Stimulated activated effector memory CD8-positive, alpha-beta T cell treated with anti-CD3 and anti-CD28 coated beads, Interleukin-12 subunit alpha, Interleukin-12 subunit beta, amount 100 ng/mL, for 72 hours (primary cell): ENCODE data around the gene DGKD.

Experiments used
- ATAC-seq: fragments of 150-1000 bp; cut with Tn5 transposase; 2 replicates; pipeline ENCODE4 v1.10.0; 2021
- DNase-seq, 2 donors: peaks; one replicate each; pipeline ENCODE4 v3.0.0; 2021 to 2022; ENCODE audit warnings: low spot score in 2 of 2
- H3K27ac Mint-ChIP-seq: one replicate; pipeline ENCODE4 v1.8.0; 2022; ENCODE audit warnings: mild to moderate bottlenecking, mixed read lengths
- H3K36me3 Mint-ChIP-seq: one replicate; pipeline ENCODE4 v1.8.0; 2022; ENCODE audit warnings: mild to moderate bottlenecking, mixed read lengths
- H3K4me1 Mint-ChIP-seq: one replicate; pipeline ENCODE4 v1.8.0; 2022; ENCODE audit warnings: mixed read lengths
- H3K4me3 Mint-ChIP-seq: one replicate; pipeline ENCODE4 v1.8.0; 2022; ENCODE audit warnings: mild to moderate bottlenecking, mixed read lengths
- H3K9me3 Mint-ChIP-seq: one replicate; pipeline ENCODE4 v1.8.0; 2022; ENCODE audit warnings: mixed read lengths

DGKD gene

DNA sequence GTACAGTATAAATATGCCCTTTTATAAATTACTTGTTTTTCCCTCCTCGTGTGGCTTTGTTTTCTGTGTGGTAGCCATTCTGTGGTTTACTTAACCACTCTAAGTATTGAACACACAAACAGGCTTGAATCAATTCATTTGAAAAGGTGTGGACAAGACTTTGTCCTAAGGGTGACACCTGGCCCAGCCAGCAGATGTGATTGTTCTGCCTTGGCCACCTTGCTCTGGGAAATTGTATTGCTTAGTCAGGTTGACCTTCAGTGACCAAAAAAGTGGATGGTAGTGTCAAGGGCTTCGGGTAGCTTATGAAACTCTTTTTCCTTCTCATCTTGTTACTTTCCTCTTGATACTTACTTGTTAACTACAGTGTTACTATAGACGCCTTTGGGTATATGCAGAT is 61.9 kb downstream of the DGKD start:
- peaks cover 74% of the 10 kb centered on the region for H3K4me1 Mint-ChIP-seq
- ATAC-seq (no peak), DNase-seq (no peak)
- H3K27ac Mint-ChIP-seq, result peak overlapping the region; percentile 78
- peaks cover 17% of the 10 kb centered on the region for H3K36me3 Mint-ChIP-seq
- peaks cover 2% of the 10 kb centered on the region for H3K9me3 Mint-ChIP-seq
- no peak overlapping the region for H3K4me3 Mint-ChIP-seq

DNA sequence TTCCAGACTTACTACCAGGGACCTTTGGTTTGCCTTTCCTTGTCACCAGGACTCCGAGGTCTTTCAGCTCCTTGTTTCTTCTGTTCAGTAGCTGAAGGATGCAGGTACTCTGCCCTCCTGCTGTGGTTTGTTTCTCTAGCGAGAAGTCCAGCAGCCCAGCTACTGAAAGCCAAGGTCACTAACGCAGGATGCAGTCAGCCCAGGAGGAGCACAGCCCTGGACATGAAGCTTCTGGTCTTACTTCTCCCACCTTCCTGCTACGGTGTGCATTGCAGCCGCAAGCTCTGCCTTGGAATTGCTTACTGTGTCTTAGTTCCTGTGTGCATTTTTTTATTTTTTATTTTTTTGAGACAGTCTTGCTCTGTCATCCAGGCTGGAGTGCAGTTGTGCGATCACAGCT is 62.4 kb downstream of the DGKD start:
- no peak for ATAC-seq
- Mint-ChIP-seq H3K36me3 (peaks cover 17% of the 10 kb centered on the region), H3K9me3 (peaks cover 2% of the 10 kb centered on the region), H3K4me1 (peaks cover 79% of the 10 kb centered on the region), H3K27ac (peak overlapping the region; percentile 78), H3K4me3 (no peak overlapping the region)
- no peak for DNase-seq

DNA sequence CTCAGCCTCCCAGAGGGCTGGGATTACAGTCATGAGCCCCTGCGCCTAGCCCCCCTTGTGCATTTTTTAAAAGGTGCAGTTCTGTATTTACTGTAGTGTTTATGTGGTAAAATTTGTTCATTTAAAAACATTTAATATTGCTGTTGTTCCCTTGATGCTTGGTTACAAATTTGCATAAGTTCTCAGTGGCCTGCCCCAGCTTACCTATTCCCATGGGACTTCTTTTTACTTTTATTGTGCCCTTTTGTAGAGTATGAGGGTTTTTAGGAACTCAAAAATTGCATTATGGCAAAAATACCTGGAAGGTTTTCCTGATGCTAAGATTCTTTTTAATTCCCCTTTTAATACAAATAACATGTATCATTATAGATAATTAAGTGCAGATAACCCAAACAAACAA is 63.0 kb downstream of the DGKD start:
- no peak overlapping the region for H3K27ac Mint-ChIP-seq
- peaks cover 2% of the 10 kb centered on the region for H3K9me3 Mint-ChIP-seq
- DNase-seq, result no peak
- H3K4me1 Mint-ChIP-seq, result peaks cover 84% of the 10 kb centered on the region
- H3K4me3 Mint-ChIP-seq, result no peak overlapping the region
- no peak for ATAC-seq
- H3K36me3 Mint-ChIP-seq, result peaks cover 17% of the 10 kb centered on the region

DNA sequence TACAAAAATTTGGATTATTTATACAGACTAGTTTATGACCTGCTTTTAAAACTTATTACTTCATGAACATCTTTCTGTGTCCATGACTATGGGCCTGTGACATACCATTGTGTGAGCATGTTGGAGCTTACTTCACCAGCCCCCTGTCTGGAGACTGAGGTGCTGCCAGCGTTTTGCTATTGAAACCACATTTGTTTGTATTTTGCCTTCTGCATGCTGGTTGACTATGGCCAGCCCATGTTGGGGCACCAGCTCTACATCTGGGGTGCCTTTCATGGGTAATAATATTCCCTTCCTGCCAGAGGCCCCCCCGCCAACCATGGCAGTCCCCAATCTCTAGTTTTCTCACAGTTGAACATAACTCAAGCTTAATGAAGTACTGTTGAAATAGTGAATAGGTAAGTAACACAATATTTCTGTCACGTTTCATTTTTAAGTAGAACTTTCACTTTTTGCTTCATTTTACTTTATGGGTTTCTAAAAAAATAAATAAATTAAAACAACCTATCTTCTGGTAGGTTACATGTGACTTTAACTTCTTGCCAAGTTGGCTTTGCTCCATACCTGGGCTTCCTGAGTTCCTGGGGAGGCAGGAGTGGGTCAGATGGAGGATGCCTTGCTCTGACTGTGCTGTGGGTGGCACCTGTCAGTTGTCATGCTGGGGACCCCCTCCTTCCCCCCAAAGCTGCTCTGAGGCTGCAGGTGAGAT is 63.9 kb downstream of the DGKD start:
- Mint-ChIP-seq H3K27ac (peak overlapping the region; percentile 91), H3K4me3 (peak overlapping the region; percentile 83), H3K36me3 (peaks cover 17% of the 10 kb centered on the region), H3K4me1 (peaks cover 88% of the 10 kb centered on the region), H3K9me3 (no peaks in the 10 kb centered on the region)
- ATAC-seq (no peak), DNase-seq (no peak)

DNA sequence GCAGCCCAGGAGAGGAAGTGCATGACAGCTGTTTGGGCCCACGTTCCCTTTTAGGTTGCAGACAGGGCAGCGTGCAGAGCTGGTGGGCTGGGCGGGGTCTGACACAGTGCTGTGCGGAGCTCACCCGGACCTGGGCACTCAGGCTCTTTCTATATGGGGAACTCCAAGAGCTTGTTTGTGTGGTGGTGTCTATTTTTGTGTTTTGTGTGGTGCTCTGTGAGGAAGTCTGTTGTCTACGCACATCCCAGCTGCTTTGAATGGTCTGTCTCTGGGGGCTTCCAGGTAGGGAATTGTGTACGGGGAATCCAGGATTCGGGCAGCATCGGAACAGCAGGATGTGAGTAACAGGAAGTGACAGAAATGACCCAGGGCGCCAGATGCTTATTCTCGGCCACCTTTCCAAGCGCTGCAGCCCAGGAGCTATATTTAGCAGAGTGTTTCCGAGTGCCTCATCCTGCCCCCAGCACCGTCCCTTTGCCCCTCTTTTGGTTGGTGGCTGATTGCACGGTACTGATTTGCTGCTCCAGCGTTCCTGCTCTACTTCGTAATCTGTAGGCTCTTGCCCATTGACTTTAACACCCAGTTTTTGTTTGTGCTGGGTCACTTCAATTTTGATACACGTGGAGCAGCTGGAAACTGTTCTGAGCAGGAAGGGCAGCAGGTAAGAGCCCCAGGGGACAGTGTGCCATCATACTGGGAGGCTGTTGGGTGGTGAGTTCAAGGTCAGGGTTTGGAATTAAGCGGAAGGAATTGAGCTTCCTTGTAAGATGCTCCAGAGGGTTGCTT is 64.7 kb downstream of the DGKD start:
- no peaks in the 10 kb centered on the region for H3K9me3 Mint-ChIP-seq
- H3K4me3 Mint-ChIP-seq, result peak overlapping the region; percentile 83
- H3K4me1 Mint-ChIP-seq, result peaks cover 88% of the 10 kb centered on the region
- ATAC-seq (peak; percentile 72), DNase-seq (peak in 1 of 2 donors; percentile 69)
- H3K36me3 Mint-ChIP-seq, result peaks cover 17% of the 10 kb centered on the region
- peak overlapping the region; percentile 91 for H3K27ac Mint-ChIP-seq

DNA sequence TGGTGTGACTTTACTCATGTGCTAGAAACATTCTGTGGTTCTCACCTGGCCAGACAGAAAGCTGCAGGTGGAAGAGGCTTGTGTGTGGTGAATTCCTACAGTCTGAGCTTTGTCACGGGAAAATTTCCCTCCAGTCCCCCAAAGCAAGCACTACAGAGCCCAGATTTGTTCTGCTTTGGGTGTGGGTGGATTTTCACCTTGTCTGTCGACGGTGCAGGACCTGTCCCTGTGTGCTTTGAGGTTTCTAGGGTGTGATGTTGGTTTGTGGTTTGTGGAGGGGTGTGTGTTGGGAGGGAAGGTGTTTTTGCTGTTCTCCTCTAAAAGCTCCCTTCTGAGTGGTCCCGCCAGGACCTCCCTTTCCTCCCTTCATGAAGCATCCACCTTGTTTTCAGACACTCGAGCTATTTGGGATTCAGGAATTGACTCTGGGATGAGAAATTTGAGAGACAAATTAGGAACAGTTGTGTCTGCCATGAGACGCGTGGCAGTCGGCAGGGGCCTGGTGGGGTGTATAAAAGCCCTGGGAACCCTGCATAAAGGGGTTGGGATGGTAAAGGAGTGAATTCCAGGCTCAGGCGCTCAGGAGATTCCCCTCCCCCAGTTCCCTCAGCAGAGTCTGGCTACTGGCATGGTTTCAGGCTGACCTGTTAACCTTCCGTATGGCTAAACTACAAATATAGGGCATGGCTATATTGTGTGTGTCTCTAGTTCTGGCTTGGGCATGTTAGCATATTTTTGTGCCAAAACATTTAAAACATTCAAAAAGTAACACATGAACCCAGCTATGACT is 65.5 kb downstream of the DGKD start:
- Mint-ChIP-seq H3K36me3 (peaks cover 11% of the 10 kb centered on the region), H3K9me3 (no peaks in the 10 kb centered on the region), H3K4me1 (peaks cover 85% of the 10 kb centered on the region), H3K27ac (peak overlapping the region; percentile 91), H3K4me3 (peak overlapping the region; percentile 83)
- DNase-seq (no peak), ATAC-seq (peak; percentile 8)

DNA sequence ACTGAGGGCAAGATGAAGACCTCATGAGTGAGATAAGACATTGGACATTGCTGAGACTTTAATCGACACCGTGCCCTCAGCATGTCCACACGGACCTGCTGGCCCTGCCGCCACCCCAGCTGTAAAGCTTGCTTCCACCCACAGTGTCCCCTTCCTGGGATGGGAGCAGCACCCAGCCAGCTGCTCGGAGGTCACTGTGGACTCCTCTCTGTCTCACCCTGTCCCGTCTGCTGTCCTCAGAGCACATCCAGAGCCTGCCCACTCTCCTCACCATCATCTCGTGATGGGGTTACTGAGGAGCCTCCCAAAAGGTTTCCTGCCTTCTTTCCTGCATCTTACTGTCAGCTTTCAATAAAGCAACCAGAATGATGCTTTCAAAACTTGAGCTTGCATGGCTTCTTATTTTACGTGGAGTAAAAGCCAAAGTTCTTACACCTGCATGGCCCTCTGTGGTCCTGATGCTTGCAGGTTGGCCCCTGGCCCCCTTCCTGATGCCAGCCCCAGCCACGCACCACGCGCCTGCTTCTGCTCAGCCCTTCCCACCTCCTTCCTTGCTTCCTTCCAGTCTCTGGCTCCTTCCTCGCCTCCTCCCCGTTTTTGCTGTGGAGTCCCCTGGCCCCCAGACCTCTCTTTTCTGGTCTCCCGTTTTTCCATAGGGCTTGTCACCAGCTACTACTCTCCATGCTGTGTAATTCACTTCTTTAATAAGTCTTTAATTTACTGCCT is 67.0 kb downstream of the DGKD start:
- peaks cover 2% of the 10 kb centered on the region for H3K9me3 Mint-ChIP-seq
- peaks cover 7% of the 10 kb centered on the region for H3K36me3 Mint-ChIP-seq
- peak overlapping the region; percentile 91 for H3K27ac Mint-ChIP-seq
- DNase-seq (no peak), ATAC-seq (no peak)
- peak overlapping the region; percentile 83 for H3K4me3 Mint-ChIP-seq
- peaks cover 79% of the 10 kb centered on the region for H3K4me1 Mint-ChIP-seq

DNA sequence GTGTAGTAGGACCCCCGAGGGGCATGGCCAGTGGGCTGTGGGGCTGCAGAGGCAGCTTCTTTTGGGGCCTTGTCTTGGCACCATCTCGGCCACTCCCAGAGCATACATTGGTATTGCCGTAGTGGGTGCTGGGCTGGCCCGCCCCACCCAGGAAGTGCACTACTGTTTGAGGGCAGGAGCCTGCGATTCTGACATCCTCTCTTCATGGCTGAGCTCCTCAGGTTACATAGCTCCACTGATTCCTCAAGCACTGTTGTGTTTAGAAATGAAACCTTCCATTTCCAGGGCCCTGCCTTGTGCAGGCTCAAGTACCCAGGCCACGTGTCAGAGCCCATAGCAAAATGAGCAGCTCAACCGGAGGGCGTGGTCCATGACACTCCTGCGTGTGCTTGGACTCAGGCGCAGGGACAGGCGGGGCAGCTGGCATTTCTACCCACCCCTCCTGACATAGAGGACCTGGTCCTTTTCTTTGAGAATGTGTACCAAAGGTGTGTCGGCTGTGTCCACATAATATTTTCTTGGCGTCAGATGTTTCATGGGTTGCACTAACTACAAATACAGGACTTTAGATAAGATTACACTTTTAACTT is 67.9 kb downstream of the DGKD start:
- peak overlapping the region; percentile 91 for H3K27ac Mint-ChIP-seq
- H3K36me3 Mint-ChIP-seq, result peaks cover 15% of the 10 kb centered on the region
- ATAC-seq (peak; percentile 70), DNase-seq (peak; percentile 28 to 71)
- peaks cover 3% of the 10 kb centered on the region for H3K9me3 Mint-ChIP-seq
- H3K4me3 Mint-ChIP-seq, result peak overlapping the region; percentile 83
- H3K4me1 Mint-ChIP-seq, result peaks cover 82% of the 10 kb centered on the region

DNA sequence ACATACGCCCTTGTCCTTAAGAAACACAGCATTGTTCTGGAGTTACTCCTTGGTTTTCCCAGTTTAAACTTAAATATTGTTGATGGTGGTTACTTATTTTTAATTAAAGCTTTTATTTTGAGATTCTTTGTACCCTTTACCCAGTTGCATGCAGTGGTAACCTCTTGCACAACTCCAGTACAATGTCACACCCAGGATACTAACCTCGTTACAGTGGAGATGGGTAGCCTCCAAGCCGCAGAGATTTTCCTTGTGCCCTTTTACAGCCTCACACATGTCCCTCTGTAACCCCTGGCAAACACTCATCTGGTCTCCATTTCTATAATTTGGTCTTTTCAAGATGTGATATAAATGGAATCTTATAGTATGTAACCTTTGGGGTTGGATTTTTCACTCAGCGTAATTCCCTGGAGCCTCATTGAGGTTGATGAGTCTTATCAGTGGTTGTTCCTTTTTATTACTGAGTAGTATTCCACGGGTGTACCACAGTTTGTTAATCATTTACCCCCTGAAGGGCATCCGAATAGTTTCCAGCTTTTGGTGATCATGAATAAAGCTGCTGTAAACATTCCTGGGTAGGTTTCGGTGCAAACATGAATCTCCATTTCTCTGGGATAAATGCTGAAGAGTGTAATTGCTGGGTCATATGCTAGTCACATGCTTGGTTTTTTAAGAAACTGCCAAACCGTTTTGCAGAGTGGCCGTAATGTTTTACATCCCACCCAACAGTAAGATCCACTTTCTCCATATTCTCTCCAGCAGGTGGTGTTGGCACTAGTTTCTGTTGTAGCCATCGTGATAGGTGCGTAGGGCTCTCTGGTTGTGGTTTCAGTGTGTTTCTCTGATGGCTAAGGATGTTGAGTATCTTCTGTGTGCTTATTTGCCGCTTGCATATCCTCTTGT is 68.6 kb downstream of the DGKD start:
- peaks cover 88% of the 10 kb centered on the region for H3K4me1 Mint-ChIP-seq
- DNase-seq (no peak), ATAC-seq (no peak)
- H3K4me3 Mint-ChIP-seq, result peak overlapping the region; percentile 83
- peaks cover 22% of the 10 kb centered on the region for H3K36me3 Mint-ChIP-seq
- peak overlapping the region; percentile 91 for H3K27ac Mint-ChIP-seq
- H3K9me3 Mint-ChIP-seq, result peaks cover 3% of the 10 kb centered on the region

DNA sequence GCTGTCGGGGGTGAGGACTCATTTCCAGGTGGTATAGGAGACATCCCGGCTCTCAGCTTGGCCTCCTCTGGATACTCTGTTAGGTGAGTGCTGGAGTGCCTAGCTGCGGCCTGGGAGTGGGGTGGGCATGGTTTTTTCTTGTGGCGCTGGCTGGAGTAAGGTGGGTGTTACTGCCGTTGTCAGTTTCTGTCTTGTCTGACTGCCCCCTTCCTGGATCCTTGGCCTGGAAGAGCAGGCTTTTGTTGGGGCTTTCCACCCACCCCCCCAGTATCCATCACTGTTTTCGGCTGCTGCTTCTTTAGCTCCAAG is 69.2 kb downstream of the DGKD start:
- no peak overlapping the region for H3K4me3 Mint-ChIP-seq
- ATAC-seq (no peak), DNase-seq (no peak)
- peaks cover 3% of the 10 kb centered on the region for H3K9me3 Mint-ChIP-seq
- H3K36me3 Mint-ChIP-seq, result peaks cover 28% of the 10 kb centered on the region
- H3K4me1 Mint-ChIP-seq, result peaks cover 86% of the 10 kb centered on the region
- H3K27ac Mint-ChIP-seq, result no peak overlapping the region

DNA sequence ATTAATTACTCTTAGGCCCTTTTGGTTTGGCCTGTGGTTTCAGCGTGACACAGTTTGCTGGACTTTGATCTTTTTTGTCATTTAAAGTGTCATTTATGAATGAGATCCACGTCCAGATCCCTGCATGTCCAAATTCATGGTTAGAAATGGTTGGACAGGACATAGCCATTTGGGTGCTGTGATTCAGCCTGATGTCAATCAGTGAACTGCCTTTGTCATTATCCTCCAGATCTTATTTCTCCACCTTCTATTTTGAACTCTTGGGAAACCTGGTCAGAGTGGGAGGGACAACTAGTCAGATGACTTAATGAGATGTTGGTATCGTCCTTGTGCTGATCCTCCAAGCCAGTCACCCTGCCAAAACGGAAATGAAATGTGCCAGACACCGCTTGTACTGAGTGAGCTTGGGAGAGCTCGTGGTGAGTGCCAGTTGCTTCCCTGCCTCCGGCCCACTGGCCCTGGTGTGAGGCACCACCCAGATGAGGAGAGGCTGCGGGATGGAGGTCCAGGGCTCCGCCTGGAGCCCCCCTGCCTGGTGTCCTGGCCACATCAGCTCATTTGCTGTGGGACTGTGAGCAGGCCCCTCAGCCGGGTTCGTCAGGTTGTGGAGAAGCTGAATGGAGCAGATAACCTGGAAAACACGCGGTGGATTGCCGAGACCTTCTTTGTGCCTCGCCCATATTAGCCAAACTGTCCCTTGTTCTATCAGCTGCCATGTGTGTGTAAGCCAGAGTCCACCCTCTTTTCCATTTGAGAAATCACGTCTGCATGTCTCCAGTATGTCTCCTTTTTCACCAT is 70.1 kb downstream of the DGKD start:
- Mint-ChIP-seq H3K9me3 (peaks cover 3% of the 10 kb centered on the region), H3K27ac (no peak overlapping the region), H3K36me3 (peaks cover 28% of the 10 kb centered on the region), H3K4me1 (peaks cover 85% of the 10 kb centered on the region), H3K4me3 (no peak overlapping the region)
- DNase-seq (no peak), ATAC-seq (no peak)

DNA sequence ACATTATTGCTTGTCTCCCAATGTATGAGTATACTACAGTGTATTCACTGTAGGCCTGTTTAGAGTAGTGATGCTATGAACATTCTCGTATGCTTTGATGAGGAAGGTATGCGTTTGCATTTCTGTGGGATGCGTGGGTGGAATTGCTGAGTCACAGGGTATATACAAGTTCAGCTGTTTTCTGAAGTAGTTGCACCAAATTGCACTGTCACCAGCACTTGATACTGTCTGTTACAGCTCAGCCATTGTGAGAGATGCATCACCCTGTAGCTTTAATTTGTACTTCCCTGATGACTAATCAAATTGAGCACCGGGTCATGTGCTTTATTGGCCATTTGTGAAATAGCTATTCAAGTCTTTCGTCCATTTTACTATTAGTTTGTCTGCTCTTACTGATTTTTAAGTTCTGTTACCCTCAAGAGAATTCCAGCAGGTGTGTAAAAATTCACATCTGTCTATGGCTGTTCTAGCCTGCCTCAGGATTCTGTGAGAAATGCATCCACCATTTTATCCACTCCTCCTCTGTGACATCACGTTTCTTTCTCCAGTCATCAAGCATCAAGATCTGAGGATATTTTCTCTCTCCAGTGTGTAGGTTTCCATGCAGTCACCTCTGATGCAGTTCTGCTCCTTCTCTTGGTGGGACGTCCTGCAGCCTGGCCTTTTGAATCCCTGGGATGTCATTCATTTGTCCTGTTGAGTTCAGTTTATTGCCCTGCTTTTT is 72.5 kb downstream of the DGKD start:
- Mint-ChIP-seq H3K9me3 (peaks cover 3% of the 10 kb centered on the region), H3K4me1 (peaks cover 71% of the 10 kb centered on the region), H3K36me3 (peaks cover 22% of the 10 kb centered on the region), H3K4me3 (no peak overlapping the region), H3K27ac (peak overlapping the region; percentile 46)
- ATAC-seq (peak; percentile 94), DNase-seq (peak in 1 of 2 donors; percentile 60)

DNA sequence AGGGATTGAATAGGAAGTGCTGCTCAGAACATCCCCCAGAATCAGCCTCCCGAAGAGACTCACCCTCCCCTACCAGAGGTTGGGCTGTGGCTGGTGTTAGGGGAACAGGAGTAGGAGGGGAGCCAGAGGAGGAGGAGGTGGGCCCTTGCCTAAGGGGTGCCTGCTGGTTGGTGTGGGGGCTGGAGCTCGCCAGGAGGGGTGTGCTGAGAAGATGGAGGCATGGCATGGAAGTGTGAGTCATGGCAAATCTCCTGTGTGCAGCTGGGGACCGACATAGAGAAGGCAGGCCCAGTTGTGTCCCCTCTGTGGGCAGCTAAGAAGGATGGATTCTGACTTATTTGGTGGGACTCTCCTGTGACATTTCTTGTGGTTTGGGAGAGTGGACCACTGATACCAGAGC is 73.7 kb downstream of the DGKD start:
- DNase-seq, result no peak
- peak overlapping the region; percentile 88 for H3K27ac Mint-ChIP-seq
- no peak for ATAC-seq
- H3K9me3 Mint-ChIP-seq, result peaks cover 3% of the 10 kb centered on the region
- peaks cover 22% of the 10 kb centered on the region for H3K36me3 Mint-ChIP-seq
- H3K4me3 Mint-ChIP-seq, result no peak overlapping the region
- H3K4me1 Mint-ChIP-seq, result peaks cover 59% of the 10 kb centered on the region
